ENCODE results near the gene PTS.
A peak's percentile ranks its signal among the peaks of the same experiment; 100 is the strongest.

- TF ChIP-seq, protein P1, sequence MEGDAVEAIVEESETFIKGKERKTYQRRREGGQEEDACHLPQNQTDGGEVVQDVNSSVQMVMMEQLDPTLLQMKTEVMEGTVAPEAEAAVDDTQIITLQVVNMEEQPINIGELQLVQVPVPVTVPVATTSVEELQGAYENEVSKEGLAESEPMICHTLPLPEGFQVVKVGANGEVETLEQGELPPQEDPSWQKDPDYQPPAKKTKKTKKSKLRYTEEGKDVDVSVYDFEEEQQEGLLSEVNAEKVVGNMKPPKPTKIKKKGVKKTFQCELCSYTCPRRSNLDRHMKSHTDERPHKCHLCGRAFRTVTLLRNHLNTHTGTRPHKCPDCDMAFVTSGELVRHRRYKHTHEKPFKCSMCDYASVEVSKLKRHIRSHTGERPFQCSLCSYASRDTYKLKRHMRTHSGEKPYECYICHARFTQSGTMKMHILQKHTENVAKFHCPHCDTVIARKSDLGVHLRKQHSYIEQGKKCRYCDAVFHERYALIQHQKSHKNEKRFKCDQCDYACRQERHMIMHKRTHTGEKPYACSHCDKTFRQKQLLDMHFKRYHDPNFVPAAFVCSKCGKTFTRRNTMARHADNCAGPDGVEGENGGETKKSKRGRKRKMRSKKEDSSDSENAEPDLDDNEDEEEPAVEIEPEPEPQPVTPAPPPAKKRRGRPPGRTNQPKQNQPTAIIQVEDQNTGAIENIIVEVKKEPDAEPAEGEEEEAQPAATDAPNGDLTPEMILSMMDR (conservative IDR thresholded peaks at IDR 0.05 in 1 of 2, IDR thresholded peaks at IDR 0.05 in 1 of 2; ENCODE audit: extremely low read depth in 1 of 2, insufficient read depth in 1 of 2, low read depth in 1 of 2, low read length in 2 of 2), result peak; percentile 63 to 64
- no peak for TF ChIP-seq EZH2 (IDR thresholded peaks at IDR 0.05; ENCODE audit: borderline replicate concordance, low read length)
Observed at GRCh38 chr11:112219476-112220232, 6.6 kb upstream of the PTS start.

Data from mammary epithelial cell (primary cell).